ENCODE data around the gene ZNF213. TPM values are rescaled to one million over a fixed set of nuclear protein-coding genes. Genes with fewer than 3 reads are reported as not detected.

ZNF213 gene
- total and polyA plus RNA-seq, 8 donors: 5.0 to 8.8 (median 6.7) TPM

- peak overlapping the region in 2 of 4 donors; percentile 26 to 47 for H3K4me3 ChIP-seq
- peaks cover 0 to 9% (median 0%) of the 10 kb centered on the region in 3 donors for H3K4me1 ChIP-seq
- ATAC-seq: peak; percentile 81 to 87 (median 84)
- intact Hi-C loops (cut with DNase I): no loop called here
- FAIRE-seq: no peak
- TF ChIP-seq CTCF (IDR thresholded peaks at IDR 0.05): peak in 2 of 4 donors; percentile 26 to 29
- peaks cover 0 to 43% (median 7%) of the 10 kb centered on the region in 4 donors for H3K27me3 ChIP-seq
- no peak overlapping the region for H3K27ac ChIP-seq
- WGBS, 2 donors: 2% methylated on average over 62 to 72 of the region's 72 CpGs
- H3K9me3 ChIP-seq: no peaks in the 10 kb centered on the region
- H3K36me3 ChIP-seq: no peaks in the 10 kb centered on the region
- peak in 3 of 6 donors; percentile 29 to 55 (median 30) for DNase-seq
Observed at GRCh38 chr16:3182608-3183444, 48.0 kb downstream of the ZNF213 start.

GRCh38 chr16:3183445-3184139 is 48.8 kb downstream of the ZNF213 start:
- peaks cover 0 to 45% (median 9%) of the 10 kb centered on the region in 4 donors for H3K27me3 ChIP-seq
- ATAC-seq (peak in 1 of 4 donors; percentile 8), FAIRE-seq (no peak), DNase-seq (no peak)
- intact Hi-C loops (cut with DNase I): no loop called here
- H3K9me3 ChIP-seq: no peaks in the 10 kb centered on the region
- no peak overlapping the region for H3K27ac ChIP-seq
- peak in 1 of 4 donors; percentile 16 for TF ChIP-seq CTCF (IDR thresholded peaks at IDR 0.05)
- H3K4me1 ChIP-seq: peaks cover 0 to 9% (median 0%) of the 10 kb centered on the region in 3 donors
- H3K4me3 ChIP-seq: peak overlapping the region in 2 of 4 donors; percentile 26 to 47
- WGBS, 2 donors: 6 to 7% methylated on average over 40 to 41 of the region's 42 CpGs
- no peaks in the 10 kb centered on the region for H3K36me3 ChIP-seq

- FAIRE-seq (no peak), ATAC-seq (no peak), DNase-seq (no peak)
- Histone ChIP-seq H3K27me3 (peaks cover 0 to 78% (median 22%) of the 10 kb centered on the region in 4 donors), H3K9me3 (no peaks in the 10 kb centered on the region), H3K27ac (no peak overlapping the region), H3K4me1 (peaks cover 0 to 14% (median 0%) of the 10 kb centered on the region in 3 donors), H3K36me3 (no peaks in the 10 kb centered on the region), H3K4me3 (no peak overlapping the region)
- intact Hi-C loops (cut with DNase I): no loop called here
- TF ChIP-seq CTCF (IDR thresholded peaks at IDR 0.05): no peak
- WGBS, 2 donors: 72 to 76% methylated on average over 23 of the region's 23 CpGs
Observed at GRCh38 chr16:3186946-3187690, 52.3 kb downstream of the ZNF213 start.

- no peaks in the 10 kb centered on the region for H3K9me3 ChIP-seq
- intact Hi-C loops (cut with DNase I): no loop called here
- FAIRE-seq (no peak), DNase-seq (no peak), ATAC-seq (peak in 1 of 4 donors; percentile 38)
- no peak for TF ChIP-seq CTCF (IDR thresholded peaks at IDR 0.05)
- WGBS, 2 donors: 3 to 5% methylated on average over 43 to 51 of the region's 51 CpGs
- no peak within 1 kb of the TSS for H3K27ac ChIP-seq
- H3K27me3 ChIP-seq: peaks cover 0 to 79% (median 20%) of the 10 kb centered on the region in 4 donors
- peak within 1 kb of the TSS in 2 of 4 donors; percentile 4 to 25 for H3K4me3 ChIP-seq
- no peaks in the 10 kb centered on the region for H3K36me3 ChIP-seq
- H3K4me1 ChIP-seq: peaks cover 0 to 10% (median 0%) of the 10 kb centered on the region in 3 donors
Observed at GRCh38 chr16:3187798-3188674, 53.2 kb downstream of the ZNF213 start, which contains the start of gene OR1F1. OR1F1 (plus strand) TSS chr16:3188204.

Measured in pancreas (tissue), 10 donors.